Smooth muscle cell (in vitro differentiated cells): ENCODE data around the gene LHFPL5. TPM values are rescaled to one million over a fixed set of nuclear protein-coding genes. Genes with fewer than 3 reads are reported as not detected.

Experiments
- DNase-seq: peaks from one replicate; lab custom pipeline; 2025; ENCODE audit not compliant: unreplicated experiment; lab: John Stamatoyannopoulos, UW
- H2AFZ ChIP-seq: fragments of 200-600 bp; sonication (generic); 2 replicates; pipeline ENCODE4 v1.6.0; 2016; ENCODE audit warnings: antibody characterized with exemption, low read depth, mild to moderate bottlenecking
- H3F3A ChIP-seq: fragments of 200-600 bp; sonication (generic); 2 replicates; pipeline ENCODE4 v1.6.0; 2017; ENCODE audit warnings: antibody characterized with exemption, low read depth
- H3K27ac ChIP-seq: fragments of 200-600 bp; sonication (generic); 2 replicates; pipeline ENCODE4 v1.5.1; 2016; ENCODE audit warnings: low read depth, mild to moderate bottlenecking
- H3K27me3 ChIP-seq: fragments of 200-600 bp; sonication (generic); 2 replicates; pipeline ENCODE4 v1.6.1; 2016; ENCODE audit warnings: low read depth, mild to moderate bottlenecking
- H3K36me3 ChIP-seq: fragments of 200-600 bp; sonication (generic); 2 replicates; pipeline ENCODE4 v1.5.1; 2016; ENCODE audit warnings: low read depth
- H3K4me1 ChIP-seq: fragments of 200-600 bp; sonication (generic); 2 replicates; pipeline ENCODE4 v1.5.1; 2016; ENCODE audit warnings: low read depth
- H3K4me2 ChIP-seq: fragments of 200-600 bp; sonication (generic); 2 replicates; pipeline ENCODE4 v1.6.0; 2016; ENCODE audit warnings: mild to moderate bottlenecking
- H3K4me3 ChIP-seq: fragments of 200-600 bp; sonication (generic); 2 replicates; pipeline ENCODE4 v1.5.1; 2016; ENCODE audit warnings: mild to moderate bottlenecking
- H3K79me2 ChIP-seq: fragments of 200-600 bp; sonication (generic); 2 replicates; pipeline ENCODE4 v1.6.0; 2016; ENCODE audit warnings: low read depth, mild to moderate bottlenecking
- H3K9ac ChIP-seq: fragments of 200-600 bp; sonication (generic); 2 replicates; pipeline ENCODE4 v1.6.0; 2016; ENCODE audit warnings: low read depth
- H3K9me3 ChIP-seq: fragments of 200-600 bp; sonication (generic); replicated peaks from 2 replicates; pipeline ENCODE4 v1.5.1; 2016; ENCODE audit warnings: low read depth
- H4K20me1 ChIP-seq: fragments of 200-600 bp; sonication (generic); 2 replicates; pipeline ENCODE4 v1.6.0; 2016; ENCODE audit warnings: low read depth
- WGBS: methylation state at CpG from one replicate; pipeline ENCODE4 v1.1.7; 2016; ENCODE audit warnings: low lambda C conversion rate; 5-methylcytosine and 5-hydroxymethylcytosine counted together
- polyA plus RNA-seq: library from polyadenylated mRNA; unstranded; fragments of >200 nt; fragmentation: Nextera tagmentation; extraction: Ambion mirVana; gene quantifications from 2 replicates; pipeline ENCODE4 v1.2.1, GENCODE V29; 2016
- total RNA-seq: library from RNA; depleted of rRNA; stranded (reverse); fragments of >200 nt; gene quantifications from 2 replicates; pipeline ENCODE4 v1.2.3, GENCODE V29; 2014
- TF ChIP-seq, protein P1 (sequence below): fragments of 200-600 bp; sonication (generic); IDR thresholded peaks from 2 replicates; pipeline ENCODE4 v1.5.1; 2017; ENCODE audit warnings: borderline replicate concordance, mild to moderate bottlenecking, antibody characterized with exemption; ENCODE audit not compliant: insufficient read depth, poor library complexity, severe bottlenecking

LHFPL5 gene
- total RNA-seq = not detected in 2 replicates
- polyA plus RNA-seq = not detected in 2 replicates

DNA sequence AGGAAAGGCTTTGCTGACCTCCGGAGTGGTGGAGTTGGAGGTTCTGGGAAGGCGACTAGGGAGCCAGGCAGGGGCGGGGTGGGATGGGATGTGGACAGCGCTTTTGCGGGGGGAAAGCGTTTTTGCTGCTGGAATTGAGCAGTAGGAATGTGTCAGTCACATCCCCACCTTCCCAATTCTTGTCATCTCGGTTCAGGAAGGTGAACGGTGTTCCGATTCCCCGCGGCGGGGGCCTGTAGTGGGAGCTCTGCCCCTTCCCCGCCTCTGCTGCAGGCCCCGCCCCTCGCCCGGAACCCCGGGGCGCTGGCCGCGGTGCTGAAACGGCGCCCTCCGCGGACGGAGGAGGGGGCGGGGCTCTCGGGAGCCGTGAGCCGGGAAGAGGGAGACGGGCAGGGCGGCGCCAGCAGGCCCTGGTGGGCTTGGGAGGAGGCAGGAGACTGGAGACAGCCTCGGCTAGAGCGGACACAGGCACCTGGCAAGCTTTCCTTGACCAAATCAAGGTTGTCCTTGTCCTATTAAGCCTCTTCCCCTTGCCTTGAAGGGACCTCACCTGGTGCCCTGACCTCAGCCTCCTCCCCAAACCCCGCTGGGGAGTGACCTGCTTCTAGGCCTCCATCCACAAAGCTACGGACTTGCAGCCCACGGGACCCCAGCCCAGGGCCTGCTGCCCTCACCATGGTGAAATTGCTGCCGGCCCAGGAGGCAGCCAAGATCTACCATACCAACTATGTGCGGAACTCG is at the start of gene LHFPL5:
Gene LHFPL5 (plus strand): TSS at position 357 of the 741 bp plus-strand sequence. CDS start 319 bp downstream, at position 676.
- no peak within 1 kb of the TSS for H2AFZ ChIP-seq
- WGBS = 30% methylated on average over 16 of the region's 40 CpGs

DNA sequence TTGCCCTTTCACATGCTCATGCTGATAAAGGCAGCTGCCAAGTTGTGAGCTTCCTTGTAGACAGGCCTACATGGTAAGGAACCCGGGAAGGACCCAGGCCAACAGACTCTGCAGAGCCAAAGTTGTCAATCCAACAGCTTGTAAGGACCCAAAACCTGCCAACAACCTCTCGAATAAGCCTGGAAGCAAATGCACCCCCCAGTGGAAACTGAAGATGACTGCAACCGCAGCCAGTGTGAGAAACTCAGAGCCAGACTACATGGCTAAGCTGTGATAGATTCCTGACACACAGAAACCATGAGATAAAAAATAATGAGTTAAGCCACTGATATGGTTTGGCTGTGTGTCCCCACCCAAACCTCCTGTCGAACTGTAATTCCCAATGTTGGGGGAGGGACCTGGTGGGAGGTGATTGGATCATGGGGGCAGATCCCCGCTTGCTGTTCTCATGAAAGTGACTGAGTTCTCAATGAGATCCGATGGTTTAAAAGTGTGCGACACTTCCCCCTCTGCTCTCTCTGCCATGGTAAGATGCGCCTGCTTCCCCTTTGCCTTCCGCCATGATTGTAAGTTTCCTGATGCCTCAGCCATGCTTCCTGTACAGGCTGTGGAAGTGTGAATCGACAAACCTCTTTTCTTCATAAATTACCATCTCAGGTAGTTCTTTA is 47.6 kb upstream of the LHFPL5 start:
- no peak for DNase-seq
- Histone ChIP-seq H3K4me2 (no peak overlapping the region), H3K36me3 (no peaks in the 10 kb centered on the region), H3K79me2 (no peaks in the 10 kb centered on the region), H4K20me1 (no peaks in the 10 kb centered on the region), H3K9me3 (no peaks in the 10 kb centered on the region), H3K4me1 (no peaks in the 10 kb centered on the region), H3K4me3 (no peak overlapping the region), H3K9ac (no peak overlapping the region), H2AFZ (no peak overlapping the region), H3K27ac (no peak overlapping the region), H3F3A (no peaks in the 10 kb centered on the region), H3K27me3 (peaks cover 9% of the 10 kb centered on the region)
- 54% methylated on average over 10 of the region's 10 CpGs for WGBS
- TF ChIP-seq, protein P1, sequence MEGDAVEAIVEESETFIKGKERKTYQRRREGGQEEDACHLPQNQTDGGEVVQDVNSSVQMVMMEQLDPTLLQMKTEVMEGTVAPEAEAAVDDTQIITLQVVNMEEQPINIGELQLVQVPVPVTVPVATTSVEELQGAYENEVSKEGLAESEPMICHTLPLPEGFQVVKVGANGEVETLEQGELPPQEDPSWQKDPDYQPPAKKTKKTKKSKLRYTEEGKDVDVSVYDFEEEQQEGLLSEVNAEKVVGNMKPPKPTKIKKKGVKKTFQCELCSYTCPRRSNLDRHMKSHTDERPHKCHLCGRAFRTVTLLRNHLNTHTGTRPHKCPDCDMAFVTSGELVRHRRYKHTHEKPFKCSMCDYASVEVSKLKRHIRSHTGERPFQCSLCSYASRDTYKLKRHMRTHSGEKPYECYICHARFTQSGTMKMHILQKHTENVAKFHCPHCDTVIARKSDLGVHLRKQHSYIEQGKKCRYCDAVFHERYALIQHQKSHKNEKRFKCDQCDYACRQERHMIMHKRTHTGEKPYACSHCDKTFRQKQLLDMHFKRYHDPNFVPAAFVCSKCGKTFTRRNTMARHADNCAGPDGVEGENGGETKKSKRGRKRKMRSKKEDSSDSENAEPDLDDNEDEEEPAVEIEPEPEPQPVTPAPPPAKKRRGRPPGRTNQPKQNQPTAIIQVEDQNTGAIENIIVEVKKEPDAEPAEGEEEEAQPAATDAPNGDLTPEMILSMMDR = peak; percentile 36

More for the DNA sequence above, at the start of gene LHFPL5:
- H3K36me3 ChIP-seq = no peaks in the 10 kb centered on the region
- TF ChIP-seq, protein P1 = no peak
- no peak within 1 kb of the TSS for H3K27ac ChIP-seq
- H3K27me3 ChIP-seq = peaks cover 6% of the 10 kb centered on the region
- H3K4me1 ChIP-seq = no peaks in the 10 kb centered on the region
- no peaks in the 10 kb centered on the region for H4K20me1 ChIP-seq
- H3K9me3 ChIP-seq = no peaks in the 10 kb centered on the region
- peak within 1 kb of the TSS; percentile 77 for H3K4me2 ChIP-seq
- peak; percentile 21 for DNase-seq
- no peak within 1 kb of the TSS for H3K9ac ChIP-seq
- H3K79me2 ChIP-seq = no peaks in the 10 kb centered on the region
- H3F3A ChIP-seq = no peaks in the 10 kb centered on the region
- peak within 1 kb of the TSS; percentile 37 for H3K4me3 ChIP-seq

DNA sequence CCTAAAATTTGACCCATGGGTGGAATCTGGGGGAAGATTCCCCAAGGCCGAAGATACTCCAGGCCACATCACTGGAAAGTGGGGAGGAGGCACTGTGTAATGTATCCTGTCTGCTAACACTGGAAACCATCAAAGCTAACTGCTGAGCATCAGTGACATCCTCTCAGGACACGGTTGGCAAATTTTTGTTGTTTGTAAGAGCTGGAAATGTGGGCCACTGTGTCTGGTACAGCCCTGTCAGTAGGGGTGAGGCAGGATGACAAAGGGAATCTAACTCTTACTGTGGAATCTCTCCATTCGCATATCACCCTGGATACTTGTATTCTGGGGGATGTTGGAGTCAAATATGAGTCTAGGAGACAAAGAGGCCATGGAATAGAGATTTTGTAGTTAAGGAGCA is 45.7 kb upstream of the LHFPL5 start:
- Histone ChIP-seq H3K27ac (no peak overlapping the region), H3K27me3 (peaks cover 27% of the 10 kb centered on the region), H3K79me2 (no peaks in the 10 kb centered on the region), H2AFZ (no peak overlapping the region), H3K4me2 (no peak overlapping the region), H3K9me3 (no peaks in the 10 kb centered on the region), H3F3A (no peaks in the 10 kb centered on the region), H3K4me3 (no peak overlapping the region), H3K36me3 (no peaks in the 10 kb centered on the region), H3K9ac (no peak overlapping the region), H3K4me1 (no peaks in the 10 kb centered on the region), H4K20me1 (no peaks in the 10 kb centered on the region)
- DNase-seq = no peak
- TF ChIP-seq, protein P1 = no peak
- WGBS = 61% methylated on average over 3 of the region's 3 CpGs
